Measurements from ENCODE around the gene TBC1D9.

TBC1D9 gene

GRCh38 chr4:140719686-140720085 lies 36.5 kb downstream of the TBC1D9 start:
- DNase-seq = no peak

GRCh38 chr4:140719022-140719421 lies 37.2 kb downstream of the TBC1D9 start:
- no peak for DNase-seq

- no peak for DNase-seq
Measured at GRCh38 chr4:140718241-140718952, 37.8 kb downstream of the TBC1D9 start.

GRCh38 chr4:140717313-140717712 lies 38.9 kb downstream of the TBC1D9 start:
- DNase-seq = no peak

- no peak for DNase-seq
Measured at GRCh38 chr4:140715119-140715518, 41.1 kb downstream of the TBC1D9 start.

- DNase-seq = no peak
Measured at GRCh38 chr4:140711910-140712309, 44.3 kb downstream of the TBC1D9 start.

GRCh38 chr4:140710908-140711622 lies 45.1 kb downstream of the TBC1D9 start:
- no peak for DNase-seq

GRCh38 chr4:140707325-140707724 lies 48.9 kb downstream of the TBC1D9 start:
- DNase-seq = no peak

GRCh38 chr4:140706665-140707064 lies 49.5 kb downstream of the TBC1D9 start:
- DNase-seq = no peak

- DNase-seq = no peak
Measured at GRCh38 chr4:140706276-140706625, 49.9 kb downstream of the TBC1D9 start.

- no peak for DNase-seq
Measured at GRCh38 chr4:140705625-140706275, 50.4 kb downstream of the TBC1D9 start.

- DNase-seq = no peak
Measured at GRCh38 chr4:140704964-140705363, 51.2 kb downstream of the TBC1D9 start.

GRCh38 chr4:140704392-140704960 lies 51.7 kb downstream of the TBC1D9 start:
- no peak for DNase-seq

GRCh38 chr4:140703463-140703862 lies 52.7 kb downstream of the TBC1D9 start:
- DNase-seq = no peak

GRCh38 chr4:140702096-140702757 lies 54.0 kb downstream of the TBC1D9 start:
- no peak for DNase-seq

- no peak for DNase-seq
Measured at GRCh38 chr4:140701071-140701470, 55.1 kb downstream of the TBC1D9 start.

- no peak for DNase-seq
Measured at GRCh38 chr4:140697709-140698560, 58.2 kb downstream of the TBC1D9 start.

GRCh38 chr4:140695483-140695882 lies 60.7 kb downstream of the TBC1D9 start:
- DNase-seq = no peak

GRCh38 chr4:140693562-140693961 lies 62.6 kb downstream of the TBC1D9 start:
- no peak for DNase-seq

GRCh38 chr4:140691369-140691768 lies 64.8 kb downstream of the TBC1D9 start:
- DNase-seq = no peak

- no peak for DNase-seq
Measured at GRCh38 chr4:140690093-140690492, 66.1 kb downstream of the TBC1D9 start.

GRCh38 chr4:140689623-140690022 lies 66.6 kb downstream of the TBC1D9 start:
- no peak for DNase-seq
